HG02852 (cell line): ENCODE results near the gene TAAR9.
A peak's percentile ranks its signal among the peaks of the same experiment; 100 is the strongest.
"Not testable (repeated sequence)": the region's sequence is repeated elsewhere in the genome, so short reads cannot be mapped to it uniquely, and the experiment has no call there.

Experiments used
- ATAC-seq: cut with Tn5 transposase; IDR thresholded peaks from one replicate; pipeline ENCODE4 v1.9.1; 2021; ENCODE audit warnings: mild to moderate bottlenecking, moderate library complexity; ENCODE audit not compliant: unreplicated experiment

Gene TAAR9

DNA sequence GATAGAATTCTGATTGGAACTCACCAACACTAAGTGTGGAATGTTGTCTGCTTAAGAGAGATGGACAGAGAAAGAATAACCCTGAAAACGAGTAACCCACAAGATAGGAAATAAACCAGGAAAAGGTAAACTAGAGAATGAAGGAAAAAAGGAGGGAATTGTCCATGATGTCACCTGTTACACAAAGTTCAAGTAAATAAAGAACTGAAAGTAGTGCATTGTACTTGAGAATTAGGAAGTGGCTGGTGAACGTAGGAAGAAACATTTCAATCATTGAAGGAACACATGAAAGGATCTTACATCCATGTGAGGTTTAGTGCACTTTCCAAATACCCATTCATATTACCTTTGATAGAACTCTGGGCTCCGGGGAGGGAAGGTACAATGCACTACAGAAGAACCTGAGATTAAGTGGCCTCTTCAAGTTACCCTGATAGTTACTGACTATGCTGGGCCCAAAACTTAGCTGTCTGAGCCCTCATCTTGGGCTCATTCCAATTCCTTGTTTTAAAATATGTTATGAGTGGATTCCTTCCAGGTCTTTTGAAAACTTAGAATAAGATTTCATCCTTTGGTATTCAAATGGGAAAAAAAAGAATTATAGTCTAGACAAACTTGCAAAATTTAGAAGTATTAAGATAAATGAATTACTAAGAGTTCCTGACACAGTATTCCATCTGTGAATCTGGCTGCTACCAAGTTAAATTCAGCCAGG is 24.1 kb upstream of the TAAR9 start:
- no peak for ATAC-seq

DNA sequence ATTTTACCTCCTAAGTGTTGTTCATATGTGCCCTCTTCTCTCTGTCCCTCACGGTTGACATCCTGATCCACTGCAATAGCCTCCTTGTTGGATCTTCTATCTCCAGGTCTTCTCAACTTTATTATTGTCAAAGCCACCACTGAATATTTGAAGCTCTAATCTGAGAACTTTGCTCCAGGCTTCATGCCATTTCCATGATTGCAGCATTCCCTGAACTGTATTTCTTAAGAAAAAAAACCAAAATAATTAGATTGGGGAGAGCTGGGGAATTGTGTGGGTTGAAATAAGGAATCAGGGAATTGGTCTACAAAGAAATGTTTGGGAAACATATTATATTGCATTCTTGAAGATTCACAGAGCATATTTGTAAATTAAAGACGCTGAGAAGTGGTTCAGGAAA is 22.7 kb upstream of the TAAR9 start:
- no peak for ATAC-seq

DNA sequence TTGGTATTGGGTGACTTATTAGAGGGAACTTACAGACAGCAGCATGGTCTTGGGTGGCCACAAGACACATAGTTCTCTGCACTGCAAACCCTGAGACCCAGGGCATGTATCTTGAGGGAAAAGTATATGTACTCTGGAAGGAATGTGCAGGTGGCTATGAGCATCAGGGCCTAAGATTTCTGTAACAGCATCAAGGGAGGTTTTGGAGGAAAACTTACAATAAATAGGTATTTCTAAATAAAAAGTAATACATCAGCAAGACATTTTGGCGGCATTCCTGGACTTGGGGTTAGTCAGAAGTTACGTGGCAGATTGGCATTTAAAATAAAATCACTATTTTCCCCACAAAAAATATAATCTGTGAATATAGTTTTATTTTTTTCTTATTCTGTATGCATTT is 17.1 kb upstream of the TAAR9 start:
- no peak for ATAC-seq

DNA sequence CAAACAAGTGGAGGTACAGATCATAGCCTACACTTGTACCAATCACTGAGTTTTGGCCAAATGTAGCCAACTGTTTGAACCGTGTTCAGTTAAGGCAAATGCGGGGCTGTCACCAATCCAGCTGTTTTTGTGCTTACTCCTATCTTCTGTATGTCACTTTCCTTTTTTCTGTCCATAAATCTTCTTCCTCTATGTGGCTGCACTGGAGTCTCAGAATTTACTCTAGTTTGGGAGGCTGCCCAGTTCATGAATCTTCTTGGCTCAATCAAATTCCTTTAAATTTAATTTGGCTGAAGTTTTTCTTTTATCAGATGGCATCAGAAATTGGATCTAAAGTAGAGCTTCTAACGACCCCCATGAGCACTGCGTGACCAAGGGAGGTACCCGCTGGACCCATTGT is 13.4 kb upstream of the TAAR9 start:
- no peak for ATAC-seq

DNA sequence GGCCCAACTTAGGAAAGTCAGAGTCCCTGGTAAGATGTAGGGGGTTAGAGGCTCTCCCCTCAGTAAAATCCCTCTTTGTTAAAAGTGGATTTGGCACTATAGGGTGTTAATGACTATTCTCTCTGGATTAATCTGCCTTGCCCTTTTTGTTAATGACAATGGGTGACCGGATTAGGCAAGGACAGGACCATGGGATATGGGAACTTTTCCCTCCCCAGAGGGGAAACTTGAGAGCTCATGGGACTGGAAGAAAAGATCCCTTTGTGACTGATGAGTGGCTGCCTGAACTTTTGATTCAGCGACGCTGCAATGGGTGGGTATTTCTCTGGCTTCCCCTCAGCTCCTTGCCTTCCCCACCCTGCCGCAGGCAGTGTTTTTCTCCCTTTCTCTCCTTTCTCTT is 12.2 kb upstream of the TAAR9 start:
- no peak for ATAC-seq

GRCh38 chr6:132526461-132526860 is 11.6 kb upstream of the TAAR9 start:
- ATAC-seq: no peak

DNA sequence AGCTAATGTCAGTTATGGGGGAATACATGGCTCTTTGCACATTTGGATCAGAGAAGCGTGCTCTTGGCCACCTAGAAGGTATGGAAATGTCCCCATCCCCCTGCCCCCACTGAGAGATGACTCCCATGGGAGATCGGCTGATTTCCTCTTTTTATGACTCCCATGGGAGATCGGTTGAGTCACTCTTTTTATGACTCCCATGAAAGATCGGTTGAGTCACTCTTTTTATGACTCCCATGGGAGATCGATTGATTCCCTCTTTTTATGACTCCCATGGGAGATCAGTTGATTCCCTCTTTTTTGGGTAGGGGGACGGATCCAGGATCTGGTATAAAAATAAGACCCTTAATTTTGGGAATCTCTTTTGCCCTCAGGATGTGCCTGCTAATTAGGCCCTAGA is 10.3 kb upstream of the TAAR9 start:
- ATAC-seq: no peak

DNA sequence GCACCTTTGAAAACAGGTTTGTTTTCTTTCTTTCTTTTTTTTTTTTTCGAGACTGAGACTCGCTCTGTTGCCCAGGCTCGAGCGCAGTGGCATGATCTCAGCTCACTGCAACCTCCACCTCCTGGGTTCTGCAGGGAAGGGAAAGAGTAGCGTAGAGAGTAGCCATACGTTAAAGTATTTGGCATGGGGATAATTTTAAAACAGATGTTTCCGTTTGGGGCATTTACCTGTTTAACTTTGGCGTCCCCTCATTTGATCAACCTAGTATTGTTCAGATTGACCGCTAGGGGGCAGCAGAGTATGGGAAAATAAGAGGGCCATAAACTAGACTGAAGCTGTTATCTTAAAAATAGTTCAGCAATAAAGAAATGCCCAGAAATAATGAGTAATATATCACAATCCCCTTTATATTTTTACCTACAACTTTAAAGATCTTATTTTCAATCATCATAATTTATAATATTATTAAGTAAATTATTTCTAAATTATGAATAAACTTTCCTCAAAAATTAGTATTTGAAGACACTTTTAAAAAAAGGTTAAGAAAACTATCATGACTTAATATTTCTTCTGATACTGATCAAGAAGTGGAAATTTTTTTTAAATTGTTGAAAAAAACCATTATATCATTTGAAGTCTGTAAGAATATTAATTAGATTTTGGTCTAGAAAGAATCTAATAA is 7.6 kb upstream of the TAAR9 start:
- ATAC-seq: peak; percentile 91

DNA sequence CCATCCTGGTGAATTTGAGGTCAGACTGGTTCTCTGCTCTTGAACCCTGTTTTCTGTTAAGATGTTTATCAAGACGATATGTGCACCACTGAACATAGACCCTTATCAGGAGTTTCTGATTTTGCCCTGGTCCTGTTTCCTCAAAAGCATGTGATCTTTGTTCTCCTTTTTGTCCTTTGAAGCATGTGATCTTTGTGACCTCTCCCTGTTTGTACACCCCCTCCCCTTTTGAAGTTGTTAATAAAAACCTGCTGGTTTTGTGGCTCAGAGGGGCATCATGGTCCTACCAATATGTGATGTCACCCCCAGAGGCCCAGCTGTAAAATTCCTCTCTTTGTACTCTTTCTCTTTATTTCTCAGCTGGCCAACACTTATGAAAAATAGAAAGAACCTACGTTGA is 3.5 kb upstream of the TAAR9 start:
- not testable (repeated sequence) for ATAC-seq

GRCh38 chr6:132537145-132537544 is 932 bp upstream of the TAAR9 start:
- no peak for ATAC-seq

GRCh38 chr6:132544826-132545225 is 6.7 kb downstream of the TAAR9 start:
- ATAC-seq: no peak

DNA sequence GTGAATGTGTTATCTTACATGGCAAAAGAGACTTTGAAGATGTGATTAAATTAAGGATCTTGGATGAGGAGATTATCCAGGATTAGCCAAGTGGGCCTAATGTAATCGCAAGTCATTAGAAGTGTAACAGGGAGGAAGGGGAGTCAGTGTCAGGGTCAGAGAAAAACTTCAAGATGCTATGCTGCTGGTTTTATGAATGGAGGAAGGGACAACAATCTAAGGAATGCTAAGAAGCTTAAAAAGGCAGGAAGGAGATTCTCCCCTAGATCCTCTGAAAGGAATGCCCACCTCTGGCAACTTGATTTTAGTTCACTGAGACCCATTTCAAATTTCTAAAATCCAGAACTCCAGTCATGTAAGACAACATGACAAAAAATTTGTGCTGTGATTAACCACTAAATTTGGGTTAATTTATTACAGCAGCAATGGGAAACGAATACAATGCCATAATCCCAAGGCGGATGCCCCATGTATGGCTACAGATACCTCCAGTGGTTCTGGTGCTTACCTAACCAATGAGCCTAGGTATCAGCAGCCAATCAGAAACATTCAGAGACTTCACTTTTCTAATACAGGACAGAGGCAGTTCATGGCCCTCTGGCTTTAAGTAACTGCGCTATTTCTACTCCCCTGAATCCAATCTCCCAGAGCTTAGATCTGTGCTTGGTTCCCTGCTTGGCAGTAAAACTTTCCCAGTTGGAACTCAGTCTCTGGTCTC is 10.8 kb downstream of the TAAR9 start:
- ATAC-seq: no peak

DNA sequence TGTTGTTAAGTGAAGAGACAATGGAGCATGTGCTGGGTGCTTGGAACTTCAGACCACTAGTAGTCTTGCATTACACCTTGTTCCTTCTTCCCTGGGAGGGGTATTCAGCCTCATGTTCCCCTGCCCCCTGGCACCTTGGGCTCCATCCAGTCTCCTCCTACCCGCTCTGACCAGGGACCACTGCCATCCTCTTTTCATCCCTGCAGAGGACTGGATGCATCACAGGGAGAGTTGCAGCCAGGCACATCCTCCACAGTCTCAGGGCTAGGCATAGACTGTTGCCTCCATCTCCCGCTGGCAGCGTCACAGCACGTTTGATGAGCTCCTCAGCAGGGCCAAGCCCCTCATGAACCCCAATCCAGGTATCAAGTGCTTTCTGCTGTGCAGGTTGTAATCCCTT is 13.1 kb downstream of the TAAR9 start:
- ATAC-seq: no peak

- ATAC-seq: no peak
These were observed 14.3 kb downstream of the TAAR9 start, which contains the start of gene TAAR8 for GRCh38 chr6:132552372-132552771. Gene TAAR8 (plus strand): TSS chr6:132552672. CDS start chr6:132552693, 21 bp downstream.

DNA sequence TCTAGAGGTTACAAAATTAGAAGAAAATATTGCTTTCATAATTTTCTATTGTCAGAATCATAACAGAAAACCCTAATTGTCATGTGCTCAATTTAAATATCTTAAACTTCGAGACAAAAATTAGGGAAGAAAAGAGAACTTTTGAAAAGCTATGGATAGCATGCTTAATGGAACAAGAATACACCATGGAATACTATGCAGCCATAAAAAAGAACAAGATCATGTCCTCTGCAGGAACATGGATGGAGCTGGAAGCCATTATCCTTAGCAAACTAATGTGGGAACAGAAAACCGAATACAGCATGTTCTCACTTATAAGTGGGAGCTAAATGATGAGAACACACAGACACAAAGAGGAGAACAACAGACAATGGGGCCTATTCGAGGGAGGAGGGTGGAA is 22.0 kb downstream of the TAAR9 start:
- not testable (repeated sequence) for ATAC-seq

- ATAC-seq: no peak
These were observed 28.3 kb downstream of the TAAR9 start for GRCh38 chr6:132566404-132566803.

DNA sequence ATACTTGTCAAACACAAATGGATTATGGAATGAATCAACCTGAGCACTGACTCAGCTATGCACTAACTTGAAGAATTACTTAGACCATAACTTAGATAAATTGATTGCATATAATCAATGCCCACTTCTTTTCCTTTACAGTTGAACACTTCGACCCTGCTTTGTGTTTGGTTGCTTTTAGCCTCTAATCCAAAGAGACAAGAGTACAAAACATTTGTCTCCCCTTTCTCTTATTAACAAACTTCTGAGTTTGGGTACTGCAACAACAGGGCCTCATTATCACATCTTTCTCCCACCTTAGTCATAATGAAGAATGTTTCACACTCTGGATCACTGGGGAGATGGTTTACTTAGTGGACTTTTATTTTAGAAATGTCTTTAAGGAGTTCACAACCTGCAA is 29.5 kb downstream of the TAAR9 start:
- ATAC-seq: no peak

DNA sequence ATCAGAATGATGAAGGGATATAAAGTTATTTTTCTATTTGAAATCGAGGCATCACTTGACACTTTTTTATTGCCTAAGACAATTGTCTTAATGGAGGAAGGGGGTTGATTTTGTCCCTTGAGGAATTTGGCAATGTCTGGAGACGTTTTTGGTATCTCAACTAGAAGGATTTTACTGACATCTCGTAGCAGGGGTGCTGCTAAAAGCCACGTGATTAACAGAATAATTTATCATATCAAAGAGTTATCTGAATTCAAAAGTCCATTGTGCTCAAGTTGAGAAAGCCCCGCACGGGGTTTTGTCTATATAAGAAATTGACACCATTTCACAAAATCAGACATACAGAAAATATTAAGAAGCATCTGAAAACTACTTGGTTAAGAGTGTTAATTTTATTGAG is 30.5 kb downstream of the TAAR9 start:
- no peak for ATAC-seq

DNA sequence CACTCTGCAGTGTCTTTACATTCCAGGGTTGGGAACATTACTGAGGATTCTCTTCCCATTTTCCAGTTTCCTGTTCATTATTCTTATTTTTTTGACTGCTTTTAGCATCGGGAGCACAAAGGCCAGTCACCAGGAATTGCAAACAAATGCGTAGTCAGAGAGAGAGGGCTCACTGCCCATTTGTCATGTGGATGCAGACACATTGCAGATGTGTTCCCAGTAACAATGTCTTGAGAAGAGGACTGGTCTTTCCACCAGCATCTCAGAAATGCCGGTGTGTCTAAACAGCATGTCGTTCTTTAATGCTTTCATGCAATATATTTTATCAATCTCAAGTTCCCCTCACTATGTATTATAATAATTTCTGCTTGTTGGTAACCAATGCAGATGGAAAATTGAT is 31.1 kb downstream of the TAAR9 start:
- ATAC-seq: no peak

- no peak for ATAC-seq
These were observed 32.2 kb downstream of the TAAR9 start, which contains the start of gene TAAR6 for GRCh38 chr6:132570221-132570777. Gene TAAR6 (plus strand): TSS chr6:132570322. CDS start chr6:132570322, 0 bp downstream.

DNA sequence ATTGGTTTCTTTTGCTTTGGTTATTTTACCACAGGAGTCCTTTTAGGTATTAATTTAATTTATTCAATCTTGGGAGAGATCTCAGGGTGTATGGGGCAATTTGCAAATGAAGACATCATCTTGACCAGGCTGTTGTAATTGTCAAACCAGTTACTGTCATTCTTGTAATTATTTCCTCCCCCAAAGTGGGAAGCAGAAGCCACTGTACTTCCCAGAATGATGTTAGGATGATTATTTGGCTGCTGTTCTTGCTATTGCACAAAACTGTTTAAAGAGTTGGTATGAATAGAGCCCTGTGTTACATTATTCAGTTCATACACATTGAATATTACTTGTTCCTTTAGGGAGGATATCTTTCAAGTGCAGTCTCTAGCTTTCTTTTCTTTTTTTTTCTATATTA is 33.7 kb downstream of the TAAR9 start:
- ATAC-seq: no peak

- no peak for ATAC-seq
These were observed 46.6 kb downstream of the TAAR9 start for GRCh38 chr6:132584698-132585097.
